HEK293 (cell line): Measurements from ENCODE around the gene SNX10.

Experiments used
- CTCF ChIA-PET: fragments of 350-600 bp; formaldehyde crosslinking; extraction: SDS; loops from one replicate; lab custom pipeline; 2021; ENCODE audit warnings: antibody characterized with exemption; lab: Yijun Ruan, JAX
- POLR2A ChIA-PET: fragments of 300-600 bp; formaldehyde crosslinking; extraction: SDS; loops from one replicate; lab custom pipeline; 2020; ENCODE audit warnings: antibody characterized with exemption, inconsistent platforms; lab: Yijun Ruan, JAX
- H3K27ac ChIP-seq: fragments of 200-500 bp; sonication (Bioruptor generic); 2 replicates; pipeline ENCODE4 v1.5.1; 2014; ENCODE audit warnings: low read depth, low read length, control low read depth, inconsistent platforms; ENCODE audit errors: extremely low read depth
- H3K36me3 ChIP-seq, 2 experiments: fragments of 200-500 bp in 1 of 2; sonication (Bioruptor generic) in 1 of 2; 1 replicate in 1 of 2; 2 replicates in 1 of 2; pipeline ENCODE4 v1.5.1; 2014 to 2017; ENCODE audit warnings: inconsistent platforms in 2 of 2, low read length in 2 of 2; ENCODE audit not compliant: control insufficient read depth in 2 of 2, insufficient read depth in 1 of 2
- H3K4me1 ChIP-seq: fragments of 200-500 bp; sonication (Bioruptor generic); 2 replicates; pipeline ENCODE4 v1.5.1; 2014; ENCODE audit warnings: mild to moderate bottlenecking, low read length, inconsistent platforms; ENCODE audit not compliant: control insufficient read depth, insufficient read depth
- H3K4me3 ChIP-seq: 2 replicates; pipeline ENCODE4 v1.5.1; 2011; ENCODE audit warnings: low read depth, mild to moderate bottlenecking, control low read depth, low read length, moderate library complexity
- H3K9me3 ChIP-seq: fragments of 200-500 bp; sonication (Bioruptor generic); 2 replicates; pipeline ENCODE4 v1.5.1; 2014; ENCODE audit warnings: low read depth, low read length, inconsistent platforms; ENCODE audit not compliant: control insufficient read depth, insufficient read depth
- BCL11A ChIP-seq: fragments of 450-650 bp; formaldehyde crosslinking; IDR thresholded peaks from 2 replicates; pipeline ENCODE4 v1.5.1; 2016; ENCODE audit warnings: low read depth, missing biosample characterization, missing genetic modification characterization
- SCRT1 ChIP-seq: fragments of 450-650 bp; formaldehyde crosslinking; IDR thresholded peaks from 2 replicates; pipeline ENCODE4 v1.5.1; 2016; ENCODE audit warnings: missing biosample characterization, missing genetic modification characterization, borderline replicate concordance
- SCRT2 ChIP-seq: fragments of 450-650 bp; formaldehyde crosslinking; IDR thresholded peaks from 2 replicates; pipeline ENCODE4 v1.5.1; 2016; ENCODE audit warnings: missing biosample characterization, missing genetic modification characterization
- SP3 ChIP-seq: fragments of 450-650 bp; formaldehyde crosslinking; IDR thresholded peaks from 2 replicates; pipeline ENCODE4 v1.5.1; 2016; ENCODE audit warnings: missing biosample characterization, missing genetic modification characterization
- ZFHX2 ChIP-seq: fragments of 450-650 bp; formaldehyde crosslinking; conservative IDR thresholded peaks from 2 replicates; pipeline ENCODE4 v1.5.1; 2016; ENCODE audit warnings: missing biosample characterization, missing genetic modification characterization
- ZIC2 ChIP-seq: fragments of 450-650 bp; formaldehyde crosslinking; IDR thresholded peaks from 2 replicates; pipeline ENCODE4 v1.5.1; 2016; ENCODE audit warnings: missing biosample characterization, missing genetic modification characterization
- ZNF112 ChIP-seq: fragments of 450-650 bp; formaldehyde crosslinking; IDR thresholded peaks from 2 replicates; pipeline ENCODE4 v1.5.0; 2017; ENCODE audit warnings: missing biosample characterization, missing genetic modification characterization
- ZNF114 ChIP-seq: fragments of 450-650 bp; formaldehyde crosslinking; IDR thresholded peaks from 2 replicates; pipeline ENCODE4 v1.5.0; 2017; ENCODE audit warnings: missing biosample characterization, missing genetic modification characterization
- ZNF138 ChIP-seq: fragments of 450-650 bp; formaldehyde crosslinking; IDR thresholded peaks from 2 replicates; pipeline ENCODE4 v1.5.1; 2016; ENCODE audit warnings: missing biosample characterization, missing genetic modification characterization, borderline replicate concordance
- ZNF24 ChIP-seq: fragments of 450-650 bp; formaldehyde crosslinking; IDR thresholded peaks from 2 replicates; pipeline ENCODE4 v1.5.1; 2016; ENCODE audit warnings: missing biosample characterization, missing genetic modification characterization
- ZNF596 ChIP-seq: fragments of 450-650 bp; IDR thresholded peaks from 2 replicates; pipeline ENCODE4 v1.5.0; 2018; ENCODE audit warnings: missing biosample characterization, mild to moderate bottlenecking, missing genetic modification characterization, moderate library complexity
- ZNF658 ChIP-seq: fragments of 450-650 bp; formaldehyde crosslinking; IDR thresholded peaks from 2 replicates; pipeline ENCODE4; 2016; ENCODE audit warnings: missing biosample characterization, missing genetic modification characterization
- ZXDB ChIP-seq: fragments of 450-650 bp; formaldehyde crosslinking; IDR thresholded peaks from 2 replicates; pipeline ENCODE4 v1.5.1; 2016; ENCODE audit warnings: missing biosample characterization, missing genetic modification characterization
- TF ChIP-seq, protein P1 (sequence below): fragments of 450-650 bp; formaldehyde crosslinking; IDR thresholded peaks from 2 replicates; pipeline ENCODE4 v1.5.1; 2016; ENCODE audit warnings: missing biosample characterization, missing genetic modification characterization, low read depth
- TF ChIP-seq, protein P2 (sequence below): fragments of 450-650 bp; formaldehyde crosslinking; IDR thresholded peaks from 2 replicates; pipeline ENCODE4 v1.5.1; 2016; ENCODE audit warnings: missing biosample characterization, missing genetic modification characterization

The SNX10 gene

GRCh38 chr7:26291251-26291650, 411 bp upstream of the SNX10 start:
- TF ChIP-seq ZNF658 (tag by site-specific recombination) (no peak), SP3 (tag by site-specific recombination) (no peak), SCRT2 (peak; percentile 80), ZIC2 (no peak), ZXDB (tag by site-specific recombination) (no peak), SCRT1 (tag by site-specific recombination) (peak; percentile 40; the same call in 1 of the 2 replicates), ZNF24 (tag by site-specific recombination) (no peak), ZNF138 (tag by site-specific recombination) (no peak), BCL11A (tag by site-specific recombination) (no peak), ZNF112 (tag by site-specific recombination) (no peak)
- TF ChIP-seq, protein P1, sequence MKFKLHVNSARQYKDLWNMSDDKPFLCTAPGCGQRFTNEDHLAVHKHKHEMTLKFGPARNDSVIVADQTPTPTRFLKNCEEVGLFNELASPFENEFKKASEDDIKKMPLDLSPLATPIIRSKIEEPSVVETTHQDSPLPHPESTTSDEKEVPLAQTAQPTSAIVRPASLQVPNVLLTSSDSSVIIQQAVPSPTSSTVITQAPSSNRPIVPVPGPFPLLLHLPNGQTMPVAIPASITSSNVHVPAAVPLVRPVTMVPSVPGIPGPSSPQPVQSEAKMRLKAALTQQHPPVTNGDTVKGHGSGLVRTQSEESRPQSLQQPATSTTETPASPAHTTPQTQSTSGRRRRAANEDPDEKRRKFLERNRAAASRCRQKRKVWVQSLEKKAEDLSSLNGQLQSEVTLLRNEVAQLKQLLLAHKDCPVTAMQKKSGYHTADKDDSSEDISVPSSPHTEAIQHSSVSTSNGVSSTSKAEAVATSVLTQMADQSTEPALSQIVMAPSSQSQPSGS (tag by site-specific recombination) = no peak
- POLR2A ChIA-PET = interaction anchor here (0.6 to 1.5 kb wide), 4 partner anchors 57 to 91 kb away, joined by 3 to 8 read pairs (median 3); partner anchors contain the start of genes CBX3 and HNRNPA2B1
- Histone ChIP-seq H3K4me3 (peak overlapping the region; percentile 80), H3K27ac (peak overlapping the region; percentile 65; the same call in 1 of the 2 replicates), H3K36me3 (no peaks in the 10 kb centered on the region), H3K9me3 (no peaks in the 10 kb centered on the region), H3K4me1 (no peaks in the 10 kb centered on the region)
- CTCF ChIA-PET = interaction anchor here (0.7 to 1.7 kb wide), 6 partner anchors 10 to 460 kb away, joined by 3 to 5 read pairs (median 4); no protein-coding TSS in a partner anchor

DNA sequence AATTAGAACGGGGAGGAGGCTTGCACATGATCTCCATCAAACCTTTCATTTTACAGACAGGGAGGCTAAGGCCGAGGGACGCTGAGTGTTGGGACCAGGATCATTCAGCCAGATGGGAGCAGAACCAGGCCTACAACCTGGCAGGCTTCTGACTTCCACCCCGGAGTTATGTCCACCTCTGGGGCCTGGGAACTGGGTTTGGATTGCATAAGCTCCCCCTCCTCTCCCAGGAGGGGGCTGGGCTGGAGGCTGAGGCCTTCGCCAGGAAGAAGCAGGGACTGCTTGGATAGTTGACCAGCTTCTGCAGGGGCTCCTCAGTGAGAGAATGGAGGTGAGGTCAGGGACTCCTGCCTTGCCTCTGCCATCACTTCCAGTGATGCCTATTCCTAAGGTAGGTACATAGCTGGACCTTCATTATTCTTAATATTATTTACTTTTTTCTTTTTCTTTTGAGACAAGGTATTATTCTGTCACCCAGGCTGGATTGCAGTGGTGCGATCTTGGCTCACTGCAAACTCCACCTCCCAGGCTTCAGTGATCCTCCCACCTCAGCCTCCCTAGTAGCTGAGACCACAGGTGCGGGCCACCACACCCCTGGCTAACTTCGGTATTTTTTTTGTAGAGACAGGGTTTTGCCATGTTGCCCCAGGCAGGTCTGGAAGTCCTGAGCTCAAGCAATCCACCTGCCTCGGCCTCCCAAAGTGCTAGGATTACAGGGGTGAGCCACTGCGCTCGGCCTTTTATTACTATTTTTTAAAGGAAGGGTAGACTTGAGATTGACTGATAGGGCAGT, 1.3 kb downstream of the SNX10 start:
- Histone ChIP-seq H3K9me3 (no peaks in the 10 kb centered on the region), H3K4me1 (no peaks in the 10 kb centered on the region), H3K36me3 (no peaks in the 10 kb centered on the region), H3K4me3 (no peak overlapping the region; the same call in 1 of the 2 replicates), H3K27ac (no peak overlapping the region)
- TF ChIP-seq ZNF114 = no peak
- TF ChIP-seq ZNF596 (tag by site-specific recombination) = peak; percentile 34; the same call in 1 of the 2 replicates
- no peak for TF ChIP-seq ZFHX2
- TF ChIP-seq, protein P2, sequence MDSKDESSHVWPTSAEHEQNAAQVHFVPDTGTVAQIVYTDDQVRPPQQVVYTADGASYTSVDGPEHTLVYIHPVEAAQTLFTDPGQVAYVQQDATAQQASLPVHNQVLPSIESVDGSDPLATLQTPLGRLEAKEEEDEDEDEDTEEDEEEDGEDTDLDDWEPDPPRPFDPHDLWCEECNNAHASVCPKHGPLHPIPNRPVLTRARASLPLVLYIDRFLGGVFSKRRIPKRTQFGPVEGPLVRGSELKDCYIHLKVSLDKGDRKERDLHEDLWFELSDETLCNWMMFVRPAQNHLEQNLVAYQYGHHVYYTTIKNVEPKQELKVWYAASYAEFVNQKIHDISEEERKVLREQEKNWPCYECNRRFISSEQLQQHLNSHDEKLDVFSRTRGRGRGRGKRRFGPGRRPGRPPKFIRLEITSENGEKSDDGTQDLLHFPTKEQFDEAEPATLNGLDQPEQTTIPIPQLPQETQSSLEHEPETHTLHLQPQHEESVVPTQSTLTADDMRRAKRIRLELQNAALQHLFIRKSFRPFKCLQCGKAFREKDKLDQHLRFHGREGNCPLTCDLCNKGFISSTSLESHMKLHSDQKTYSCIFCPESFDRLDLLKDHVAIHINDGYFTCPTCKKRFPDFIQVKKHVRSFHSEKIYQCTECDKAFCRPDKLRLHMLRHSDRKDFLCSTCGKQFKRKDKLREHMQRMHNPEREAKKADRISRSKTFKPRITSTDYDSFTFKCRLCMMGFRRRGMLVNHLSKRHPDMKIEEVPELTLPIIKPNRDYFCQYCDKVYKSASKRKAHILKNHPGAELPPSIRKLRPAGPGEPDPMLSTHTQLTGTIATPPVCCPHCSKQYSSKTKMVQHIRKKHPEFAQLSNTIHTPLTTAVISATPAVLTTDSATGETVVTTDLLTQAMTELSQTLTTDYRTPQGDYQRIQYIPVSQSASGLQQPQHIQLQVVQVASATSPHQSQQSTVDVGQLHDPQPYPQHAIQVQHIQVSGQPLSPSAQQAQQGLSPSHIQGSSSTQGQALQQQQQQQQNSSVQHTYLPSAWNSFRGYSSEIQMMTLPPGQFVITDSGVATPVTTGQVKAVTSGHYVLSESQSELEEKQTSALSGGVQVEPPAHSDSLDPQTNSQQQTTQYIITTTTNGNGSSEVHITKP (tag by site-specific recombination) = peak; percentile 92
- ChIA-PET CTCF (interaction anchor here (0.6 to 1.0 kb wide), 2 partner anchors 26 to 202 kb away, joined by 3 to 4 read pairs; no protein-coding TSS in a partner anchor), POLR2A (no interaction called here)
